ENCODE measurements around the gene PRSS57. TPM values are rescaled to one million over a fixed set of nuclear protein-coding genes. Genes with fewer than 3 reads are reported as not detected.
"Not testable (repeated sequence)": the region's sequence is repeated elsewhere in the genome, so short reads cannot be mapped to it uniquely, and the experiment has no call there.

Gene PRSS57
- total RNA-seq, 2 donors from 2014 or later = not detected

GRCh38 chr19:676339-677105 lies 18.7 kb downstream of the PRSS57 start, which contains the start of gene FSTL3:
FSTL3 (plus strand) TSS chr19:676392; CDS start chr19:676424, 32 bp downstream.
- H3K27me3 Mint-ChIP-seq = peaks cover 8% of the 10 kb centered on the region
- H3K36me3 Mint-ChIP-seq (ENCODE audit: low read depth) = no peaks in the 10 kb centered on the region
- H3K4me1 Mint-ChIP-seq = no peaks in the 10 kb centered on the region
- no peaks in the 10 kb centered on the region for H3K9me3 Mint-ChIP-seq
- H3K27ac Mint-ChIP-seq = no peak within 1 kb of the TSS
- no peak for ATAC-seq (replicated peaks)
- no peak within 1 kb of the TSS for H3K4me3 Mint-ChIP-seq

GRCh38 chr19:676007-676338 lies 19.3 kb downstream of the PRSS57 start:
- no peak for ATAC-seq (replicated peaks)
- Mint-ChIP-seq H3K4me3 (no peak overlapping the region), H3K36me3 (ENCODE audit: low read depth) (no peaks in the 10 kb centered on the region), H3K27ac (no peak overlapping the region), H3K9me3 (no peaks in the 10 kb centered on the region), H3K27me3 (peaks cover 8% of the 10 kb centered on the region), H3K4me1 (no peaks in the 10 kb centered on the region)

- no peaks in the 10 kb centered on the region for H3K9me3 Mint-ChIP-seq
- no peaks in the 10 kb centered on the region for H3K36me3 Mint-ChIP-seq (ENCODE audit: low read depth)
- H3K4me3 Mint-ChIP-seq = no peak overlapping the region
- peaks cover 8% of the 10 kb centered on the region for H3K27me3 Mint-ChIP-seq
- ATAC-seq (replicated peaks) = no peak
- no peaks in the 10 kb centered on the region for H3K4me1 Mint-ChIP-seq
- H3K27ac Mint-ChIP-seq = no peak overlapping the region
Measured at GRCh38 chr19:674282-675151, 20.7 kb downstream of the PRSS57 start.

- no peaks in the 10 kb centered on the region for H3K36me3 Mint-ChIP-seq (ENCODE audit: low read depth)
- no peaks in the 10 kb centered on the region for H3K9me3 Mint-ChIP-seq
- no peak for ATAC-seq (replicated peaks)
- H3K4me1 Mint-ChIP-seq = no peaks in the 10 kb centered on the region
- H3K4me3 Mint-ChIP-seq = no peak overlapping the region
- no peak overlapping the region for H3K27ac Mint-ChIP-seq
- H3K27me3 Mint-ChIP-seq = peaks cover 8% of the 10 kb centered on the region
Measured at GRCh38 chr19:670609-671075, 24.6 kb downstream of the PRSS57 start.

GRCh38 chr19:668675-669434 lies 26.4 kb downstream of the PRSS57 start:
- H3K4me1 Mint-ChIP-seq, H3K27ac Mint-ChIP-seq: not testable (repeated sequence)

GRCh38 chr19:666985-667573 lies 28.2 kb downstream of the PRSS57 start:
- not testable (repeated sequence) for H3K27me3 Mint-ChIP-seq; H3K4me1 Mint-ChIP-seq; H3K27ac Mint-ChIP-seq; H3K9me3 Mint-ChIP-seq; H3K4me3 Mint-ChIP-seq; H3K36me3 Mint-ChIP-seq (ENCODE audit: low read depth); ATAC-seq (replicated peaks)

More at GRCh38 chr19:668675-669434, 26.4 kb downstream of the PRSS57 start:
- not testable (repeated sequence) for H3K36me3 Mint-ChIP-seq (ENCODE audit: low read depth); ATAC-seq (replicated peaks); H3K4me3 Mint-ChIP-seq; H3K9me3 Mint-ChIP-seq; H3K27me3 Mint-ChIP-seq

- ATAC-seq (replicated peaks) = no peak
Measured at GRCh38 chr19:664913-665443, 30.3 kb downstream of the PRSS57 start.

GRCh38 chr19:663682-664117 lies 31.6 kb downstream of the PRSS57 start:
- Mint-ChIP-seq H3K36me3 (ENCODE audit: low read depth) (peaks cover 34% of the 10 kb centered on the region), H3K4me1 (peaks cover 6% of the 10 kb centered on the region), H3K4me3 (peak overlapping the region; percentile 79), H3K27me3 (no peaks in the 10 kb centered on the region), H3K9me3 (no peaks in the 10 kb centered on the region), H3K27ac (peak overlapping the region; percentile 71)
- no peak for ATAC-seq (replicated peaks)

More at GRCh38 chr19:664913-665443, 30.3 kb downstream of the PRSS57 start:
- Mint-ChIP-seq H3K27ac (peak overlapping the region; percentile 71), H3K4me1 (peaks cover 6% of the 10 kb centered on the region), H3K4me3 (peak overlapping the region; percentile 79), H3K9me3 (no peaks in the 10 kb centered on the region), H3K27me3 (no peaks in the 10 kb centered on the region), H3K36me3 (ENCODE audit: low read depth) (peaks cover 22% of the 10 kb centered on the region)

- ATAC-seq (replicated peaks) = peak; percentile 52
- Mint-ChIP-seq H3K9me3 (no peaks in the 10 kb centered on the region), H3K27ac (peak within 1 kb of the TSS; percentile 95), H3K36me3 (ENCODE audit: low read depth) (peaks cover 38% of the 10 kb centered on the region), H3K27me3 (no peaks in the 10 kb centered on the region), H3K4me3 (peak within 1 kb of the TSS; percentile 98), H3K4me1 (peaks cover 6% of the 10 kb centered on the region)
Measured at GRCh38 chr19:662962-663681, 32.1 kb downstream of the PRSS57 start, which contains the start of gene RNF126. RNF126 (minus strand) TSS chr19:663214; CDS start chr19:663121, 93 bp downstream.

GRCh38 chr19:662207-662961 lies 32.9 kb downstream of the PRSS57 start:
- H3K36me3 Mint-ChIP-seq (ENCODE audit: low read depth) = peaks cover 42% of the 10 kb centered on the region
- H3K9me3 Mint-ChIP-seq = no peaks in the 10 kb centered on the region
- no peaks in the 10 kb centered on the region for H3K27me3 Mint-ChIP-seq
- H3K4me1 Mint-ChIP-seq = peaks cover 6% of the 10 kb centered on the region
- ATAC-seq (replicated peaks) = peak; percentile 25
- peak overlapping the region; percentile 98 for H3K4me3 Mint-ChIP-seq
- H3K27ac Mint-ChIP-seq = peak overlapping the region; percentile 95

- Mint-ChIP-seq H3K4me1 (peaks cover 6% of the 10 kb centered on the region), H3K27ac (peak overlapping the region; percentile 95), H3K36me3 (ENCODE audit: low read depth) (peaks cover 48% of the 10 kb centered on the region)
Measured at GRCh38 chr19:661427-662196, 33.6 kb downstream of the PRSS57 start.

GRCh38 chr19:660793-661426 lies 34.3 kb downstream of the PRSS57 start:
- Mint-ChIP-seq H3K36me3 (ENCODE audit: low read depth) (peaks cover 55% of the 10 kb centered on the region), H3K9me3 (no peaks in the 10 kb centered on the region), H3K4me3 (peak overlapping the region; percentile 98), H3K27ac (peak overlapping the region; percentile 95), H3K4me1 (peaks cover 6% of the 10 kb centered on the region), H3K27me3 (no peaks in the 10 kb centered on the region)
- no peak for ATAC-seq (replicated peaks)

More at GRCh38 chr19:661427-662196, 33.6 kb downstream of the PRSS57 start:
- no peaks in the 10 kb centered on the region for H3K9me3 Mint-ChIP-seq
- peak overlapping the region; percentile 98 for H3K4me3 Mint-ChIP-seq
- no peaks in the 10 kb centered on the region for H3K27me3 Mint-ChIP-seq
- ATAC-seq (replicated peaks) = peak; percentile 53

Measured in activated T-helper 17 cell treated with anti-CD3 and anti-CD28 coated beads, Interleukin-2, amount 50 U/mL, for 72 hours (primary cell).